CD14-positive monocyte (primary cell): ENCODE data around the gene SLC27A6. TPM values are rescaled to one million over a fixed set of nuclear protein-coding genes. Genes with fewer than 3 reads are reported as not detected.

ENCODE experiments used
- DNase-seq, 3 donors: peaks; one replicate each; pipeline ENCODE4 v3.0.0-alpha.2; 2011 to 2022
- H2AFZ ChIP-seq: 2 replicates; pipeline ENCODE4 v1.6.0; 2012; ENCODE audit warnings: mild to moderate bottlenecking, low read depth, low read length, inconsistent platforms; ENCODE audit not compliant: insufficient read depth, poor library complexity, severe bottlenecking
- H3K27ac ChIP-seq, 2 donors: 1 replicate in 1 of 2; 2 replicates in 1 of 2; pipeline ENCODE4 v1.5.1; 2012 to 2013; ENCODE audit warnings: low read length in 2 of 2, control low read depth in 1 of 2, inconsistent platforms in 1 of 2, low read depth in 1 of 2, mild to moderate bottlenecking in 1 of 2
- H3K27me3 ChIP-seq, 2 donors: one replicate each; pipeline versions ENCODE4 v1.6.0 to v1.6.1; 2011 to 2013; ENCODE audit warnings: low read length in 2 of 2; ENCODE audit not compliant: control insufficient read depth in 2 of 2, insufficient read depth in 2 of 2
- H3K36me3 ChIP-seq, 2 donors: replicated peaks in 1 of 2; 1 replicate in 1 of 2; 2 replicates in 1 of 2; pipeline versions ENCODE4 v1.5.1 to v1.6.1; 2012 to 2013; ENCODE audit warnings: low read length in 2 of 2, control low read depth in 1 of 2, inconsistent platforms in 1 of 2, mild to moderate bottlenecking in 1 of 2; ENCODE audit not compliant: insufficient read depth in 2 of 2, control insufficient read depth in 1 of 2
- H3K4me1 ChIP-seq, 2 donors: 1 replicate in 1 of 2; 2 replicates in 1 of 2; pipeline versions ENCODE4 v1.5.1 to v1.6.1; 2012 to 2013; ENCODE audit warnings: low read length in 2 of 2, control low read depth in 1 of 2, inconsistent platforms in 1 of 2, mild to moderate bottlenecking in 1 of 2, moderate library complexity in 1 of 2; ENCODE audit not compliant: insufficient read depth in 2 of 2, control insufficient read depth in 1 of 2
- H3K4me2 ChIP-seq: replicated peaks from 2 replicates; pipeline ENCODE3; 2012; ENCODE audit warnings: low read length, moderate library complexity, mild to moderate bottlenecking; ENCODE audit not compliant: poor library complexity, severe bottlenecking; ENCODE audit errors: extremely low read depth
- H3K4me3 ChIP-seq, 3 experiments: fragments of 200-600 bp in 1 of 3; sonication (generic) in 1 of 3; replicated peaks in 1 of 3; 1 replicate in 2 of 3; 2 replicates in 1 of 3; pipeline ENCODE4 v1.5.1; 2011 to 2013; ENCODE audit warnings: low read length in 3 of 3, mild to moderate bottlenecking in 3 of 3, control low read depth in 2 of 3, low read depth in 2 of 3, inconsistent platforms in 1 of 3, moderate library complexity in 1 of 3
- H3K79me2 ChIP-seq: 2 replicates; pipeline ENCODE4 v1.6.0; 2012; ENCODE audit warnings: mild to moderate bottlenecking, control low read depth, inconsistent platforms, low read length, moderate library complexity; ENCODE audit not compliant: insufficient read depth
- H3K9ac ChIP-seq: 2 replicates; pipeline ENCODE4 v1.6.0; 2017; ENCODE audit warnings: low read length, mild to moderate bottlenecking; ENCODE audit not compliant: insufficient read depth, poor library complexity, severe bottlenecking
- H3K9me3 ChIP-seq, 2 donors: replicated peaks in 1 of 2; 1 replicate in 1 of 2; 2 replicates in 1 of 2; pipeline versions ENCODE4 v1.5.1 to v1.6.1; 2012 to 2013; ENCODE audit warnings: low read length in 2 of 2, control low read depth in 1 of 2; ENCODE audit not compliant: control insufficient read depth in 1 of 2, insufficient read depth in 1 of 2
- H4K20me1 ChIP-seq: 2 replicates; pipeline ENCODE4 v1.6.0; 2012; ENCODE audit warnings: mild to moderate bottlenecking, low read length, control low read depth, moderate library complexity; ENCODE audit not compliant: insufficient read depth
- H3K27ac Mint-ChIP-seq, 7 donors: one replicate each; pipeline ENCODE4 v1.8.0; 2020; ENCODE audit warnings: mild to moderate bottlenecking in 7 of 7, mixed read lengths in 7 of 7, moderate library complexity in 6 of 7, inconsistent platforms in 2 of 7
- H3K27me3 Mint-ChIP-seq, 3 donors: one replicate each; pipeline ENCODE4 v1.8.0; 2021 to 2022; ENCODE audit warnings: low read depth in 3 of 3, mild to moderate bottlenecking in 3 of 3, mixed read lengths in 3 of 3, moderate library complexity in 3 of 3, inconsistent platforms in 1 of 3
- H3K36me3 Mint-ChIP-seq, 2 donors: one replicate each; pipeline ENCODE4 v1.8.0; 2020; ENCODE audit warnings: mixed read lengths in 2 of 2, inconsistent platforms in 1 of 2, mild to moderate bottlenecking in 1 of 2
- H3K4me1 Mint-ChIP-seq: one replicate; pipeline ENCODE4 v1.8.0; 2020; ENCODE audit warnings: mild to moderate bottlenecking, mixed read lengths
- H3K4me3 Mint-ChIP-seq, 2 donors: one replicate each; pipeline ENCODE4 v1.8.0; 2020; ENCODE audit warnings: mild to moderate bottlenecking in 2 of 2, mixed read lengths in 2 of 2, moderate library complexity in 1 of 2
- H3K9me3 Mint-ChIP-seq, 7 donors: one replicate each; pipeline ENCODE4 v1.8.0; 2020 to 2022; ENCODE audit warnings: mixed read lengths in 7 of 7, mild to moderate bottlenecking in 6 of 7, moderate library complexity in 6 of 7, inconsistent platforms in 2 of 7
- CTCF ChIP-seq: fragments of 200-600 bp; IDR thresholded peaks from one replicate; pipeline ENCODE4 v1.8.0; 2022; ENCODE audit warnings: antibody characterized with exemption, mild to moderate bottlenecking
- WGBS: methylation state at CpG from one replicate; pipeline ENCODE4 v1.1.5; 2013; ENCODE audit warnings: missing lambda C conversion rate; ENCODE audit not compliant: insufficient coverage; 5-methylcytosine and 5-hydroxymethylcytosine counted together
- intact Hi-C, 2 donors: fragments of 100-400 bp; cut with micrococcal nuclease; formaldehyde crosslinking; loops; one replicate each; pipeline versions ENCODE4 v1.15.0 to v1.15.1; 2023
- polyA plus RNA-seq, 3 donors: library from polyadenylated mRNA; depleted of rRNA in 1 of 3; unstranded in 2 of 3; stranded (reverse) in 1 of 3; fragments of 300-500 nt in 2 of 3; fragments of >200 nt in 1 of 3; fragmentation: Illumina TruSeq in 2 of 3; gene quantifications; 1 replicate in 2 of 3; 2 replicates in 1 of 3; pipeline ENCODE4 v1.2.3, GENCODE V29; 2012 to 2021

The SLC27A6 gene
- polyA plus RNA-seq, 3 donors: not detected

- no peaks in the 10 kb centered on the region for H3K36me3 Mint-ChIP-seq
- Histone ChIP-seq H3K27ac (no peak overlapping the region), H3K27me3 (no peaks in the 10 kb centered on the region), H3K9ac (no peak overlapping the region), H3K4me1 (no peaks in the 10 kb centered on the region), H3K9me3 (no peaks in the 10 kb centered on the region), H3K4me3 (no peak overlapping the region), H3K4me2 (no peak overlapping the region), H2AFZ (no peak overlapping the region), H4K20me1 (no peaks in the 10 kb centered on the region), H3K36me3 (no peaks in the 10 kb centered on the region), H3K79me2 (no peaks in the 10 kb centered on the region)
- intact Hi-C loops: no loop called here
- no peak overlapping the region for H3K4me3 Mint-ChIP-seq
- peaks cover 0 to 3% (median 0%) of the 10 kb centered on the region in 7 donors for H3K9me3 Mint-ChIP-seq
- no peaks in the 10 kb centered on the region for H3K4me1 Mint-ChIP-seq
- DNase-seq: no peak
- no CpG with 5 or more reads among the region's 2 CpGs for whole genome bisulfite sequencing
- peaks cover 0 to 2% (median 0%) of the 10 kb centered on the region in 3 donors for H3K27me3 Mint-ChIP-seq
- TF ChIP-seq CTCF: no peak
- no peak overlapping the region for H3K27ac Mint-ChIP-seq
Observed at GRCh38 chr5:129021744-129022143, 56.5 kb downstream of the SLC27A6 start.

GRCh38 chr5:129022599-129022998 lies 57.3 kb downstream of the SLC27A6 start:
- no CpG with 5 or more reads among the region's 2 CpGs for WGBS
- Histone ChIP-seq H3K36me3 (no peaks in the 10 kb centered on the region), H3K9ac (no peak overlapping the region), H3K4me2 (no peak overlapping the region), H3K9me3 (no peaks in the 10 kb centered on the region), H3K79me2 (no peaks in the 10 kb centered on the region), H2AFZ (no peak overlapping the region), H4K20me1 (no peaks in the 10 kb centered on the region), H3K27me3 (no peaks in the 10 kb centered on the region), H3K27ac (no peak overlapping the region), H3K4me3 (no peak overlapping the region), H3K4me1 (no peaks in the 10 kb centered on the region)
- no peaks in the 10 kb centered on the region for H3K4me1 Mint-ChIP-seq
- peaks cover 0 to 3% (median 0%) of the 10 kb centered on the region in 7 donors for H3K9me3 Mint-ChIP-seq
- DNase-seq: no peak
- intact Hi-C loops: no loop called here
- no peak overlapping the region for H3K4me3 Mint-ChIP-seq
- H3K27ac Mint-ChIP-seq: no peak overlapping the region
- TF ChIP-seq CTCF: no peak
- no peaks in the 10 kb centered on the region for H3K36me3 Mint-ChIP-seq
- peaks cover 0 to 2% (median 0%) of the 10 kb centered on the region in 3 donors for H3K27me3 Mint-ChIP-seq
